NCI-H345 (cell line): ENCODE measurements around the gene ZWILCH.
"Not testable (repeated sequence)": the region's sequence is repeated elsewhere in the genome, so short reads cannot be mapped to it uniquely, and the experiment has no call there.

ENCODE experiments used
- DNase-seq: peaks from one replicate; lab custom pipeline; 2025; lab: John Stamatoyannopoulos, UW

Gene ZWILCH

DNA sequence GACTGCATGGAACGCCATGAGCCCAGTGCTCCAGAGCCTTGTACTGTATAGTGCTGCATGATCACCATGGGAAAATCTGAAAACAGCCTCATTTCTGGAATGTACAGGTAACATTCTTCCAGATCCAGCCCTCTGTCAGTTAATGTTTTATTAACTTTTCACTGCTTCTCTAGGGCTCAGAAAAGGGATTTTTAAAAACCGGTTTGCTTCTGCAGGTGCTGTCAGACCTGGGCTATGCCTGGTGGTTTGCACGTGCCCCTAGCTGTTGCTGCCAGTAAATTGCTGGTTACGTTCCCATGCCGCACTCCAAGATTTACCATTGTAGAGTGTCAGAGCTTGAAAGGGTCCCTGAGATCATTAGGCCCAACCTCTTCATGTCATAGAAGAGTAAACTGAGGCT lies 16.6 kb upstream of the ZWILCH start:
- DNase-seq = no peak

DNA sequence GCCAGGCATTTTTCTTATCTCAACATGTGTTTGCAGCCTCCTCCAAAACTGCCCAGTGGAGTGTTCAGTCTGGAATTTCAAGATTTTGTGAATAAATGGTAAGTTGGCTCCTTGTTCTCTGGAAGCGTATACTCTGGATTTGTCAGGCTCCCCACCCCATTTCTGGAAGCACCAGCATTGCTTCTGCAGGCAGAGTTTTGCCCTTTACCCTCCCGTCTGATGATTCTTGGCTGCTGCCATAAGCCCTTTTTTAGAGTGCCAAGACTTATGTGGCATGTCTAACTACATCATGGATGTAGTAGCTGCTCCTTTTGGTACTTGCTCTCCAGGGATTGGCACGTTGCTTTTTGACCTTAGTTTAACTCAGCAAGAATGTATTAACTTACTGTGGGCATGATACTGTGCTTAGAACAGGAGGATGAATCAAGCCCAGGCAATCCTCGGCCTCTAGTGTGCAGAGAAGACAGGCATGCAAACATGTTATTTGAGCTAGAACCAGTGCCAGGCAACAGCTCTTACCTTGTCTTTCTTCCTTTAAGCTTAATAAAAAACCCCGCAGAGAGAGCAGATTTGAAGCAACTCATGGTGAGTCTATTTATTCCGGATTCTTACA lies 15.8 kb upstream of the ZWILCH start:
- no peak for DNase-seq

DNA sequence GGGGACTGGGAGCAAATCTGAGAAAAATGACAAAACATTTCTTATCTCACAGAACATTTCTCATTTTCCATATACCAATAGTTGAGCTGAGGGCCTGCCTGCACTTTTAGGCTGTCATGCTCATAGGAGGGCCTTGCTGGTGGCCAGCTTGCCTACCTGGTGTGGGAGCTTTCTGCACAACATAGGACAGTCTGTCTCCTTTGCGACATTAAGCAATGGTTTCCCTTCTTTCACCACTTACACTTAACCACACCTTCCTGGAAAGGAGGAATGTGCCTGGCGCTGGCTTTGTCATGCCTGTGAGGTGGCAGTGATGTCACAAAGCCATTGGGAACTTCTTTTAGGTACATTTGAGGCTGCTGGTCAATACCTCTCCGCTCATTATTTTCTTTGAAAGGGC lies 13.3 kb upstream of the ZWILCH start:
- DNase-seq = no peak

DNA sequence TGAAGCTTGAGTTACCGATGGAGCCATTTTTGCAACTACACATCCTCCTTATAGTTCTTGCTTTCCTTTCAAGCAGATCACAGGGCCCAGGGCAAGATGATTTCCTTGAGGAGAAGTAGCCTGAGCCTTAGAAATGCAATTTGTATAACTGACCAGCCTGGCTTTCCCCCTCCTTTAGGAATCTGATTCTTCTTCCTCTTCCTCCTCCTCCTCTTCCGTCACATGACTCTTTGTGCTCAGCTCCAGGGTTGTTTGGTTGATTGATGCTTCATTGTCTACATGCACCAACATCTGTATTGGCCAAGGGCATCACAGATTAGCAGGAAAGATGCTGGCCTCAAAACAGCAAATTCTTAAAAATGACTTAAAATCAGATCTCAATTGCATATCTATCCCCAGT lies 10.9 kb upstream of the ZWILCH start:
- no peak for DNase-seq

DNA sequence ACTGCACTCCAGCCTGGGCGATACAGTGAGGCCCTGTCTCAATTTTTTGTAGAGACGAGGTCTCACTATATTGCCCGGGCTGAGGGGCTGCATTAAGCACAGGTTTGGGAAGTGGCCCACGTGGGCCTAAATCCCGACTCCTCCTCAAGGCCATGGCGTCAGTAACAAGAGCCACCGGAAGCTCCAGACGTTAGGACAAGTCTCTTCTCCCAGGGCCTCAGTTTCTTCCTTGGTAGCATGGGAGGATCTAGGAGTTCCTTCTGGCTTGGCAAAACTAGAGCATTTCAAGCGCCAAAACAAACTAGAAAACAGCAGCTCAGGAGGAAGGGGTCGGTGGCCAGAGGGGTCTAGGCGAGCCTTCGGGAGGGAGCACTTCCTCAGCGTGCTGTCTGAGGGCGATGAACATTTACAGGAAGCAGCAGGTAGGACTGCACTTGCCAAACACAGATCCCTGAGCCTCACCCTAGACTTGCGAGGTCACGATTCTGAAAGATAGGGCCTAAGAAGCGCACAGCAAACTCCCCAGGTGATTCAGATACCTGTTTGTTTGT lies 8.1 kb upstream of the ZWILCH start:
- DNase-seq = no peak

DNA sequence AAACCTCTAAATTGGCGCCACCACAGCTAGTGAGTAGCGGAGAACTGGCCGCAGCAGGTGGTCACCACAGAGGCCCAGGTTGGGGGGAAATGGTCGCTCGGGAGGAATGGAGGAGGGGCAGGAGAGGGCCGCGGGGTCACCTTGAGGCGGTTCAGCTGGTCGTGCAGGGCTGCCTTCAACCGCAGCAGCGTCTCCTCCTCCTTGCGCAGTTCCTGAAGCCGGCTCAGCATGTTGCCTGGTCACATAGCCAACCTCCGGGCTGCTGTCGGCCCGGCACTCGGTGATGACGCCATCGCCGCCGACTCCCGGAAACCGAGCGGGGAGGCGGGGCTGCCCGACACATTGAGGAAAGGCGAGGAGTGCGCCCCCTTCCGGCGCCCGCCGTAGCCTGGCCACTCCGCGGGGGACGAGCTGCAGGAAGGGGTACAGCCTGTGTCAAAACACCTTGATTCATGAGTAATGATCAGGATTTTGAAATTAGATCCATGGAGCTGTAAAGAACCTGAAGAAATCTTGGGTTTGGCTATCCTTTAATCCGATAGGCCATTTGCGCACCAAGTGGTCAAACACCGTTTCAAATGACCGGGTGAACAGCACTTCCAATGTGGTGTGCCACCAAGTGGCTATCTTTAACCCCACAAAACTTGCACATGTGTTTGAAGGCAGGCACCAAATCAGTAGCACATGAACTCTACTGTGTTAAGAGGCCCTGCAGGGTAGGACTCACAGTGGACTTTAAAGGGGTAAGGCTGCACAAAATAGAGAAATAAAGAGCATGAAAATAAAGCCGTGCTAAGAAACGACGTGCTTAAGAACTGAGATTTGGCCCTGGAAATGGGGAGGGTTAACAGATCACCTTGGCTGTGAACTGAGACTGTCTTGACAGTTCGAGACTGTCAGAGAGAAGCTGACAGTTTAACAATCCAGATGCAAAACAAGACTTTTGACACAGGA lies 7.3 kb upstream of the ZWILCH start, which contains the start of gene SNAPC5:
Gene SNAPC5, minus strand, starts transcription at position 261 of the 954 bp plus-strand sequence. Its CDS starts 31 bp downstream, at position 230.
- peak; percentile 90 for DNase-seq

DNA sequence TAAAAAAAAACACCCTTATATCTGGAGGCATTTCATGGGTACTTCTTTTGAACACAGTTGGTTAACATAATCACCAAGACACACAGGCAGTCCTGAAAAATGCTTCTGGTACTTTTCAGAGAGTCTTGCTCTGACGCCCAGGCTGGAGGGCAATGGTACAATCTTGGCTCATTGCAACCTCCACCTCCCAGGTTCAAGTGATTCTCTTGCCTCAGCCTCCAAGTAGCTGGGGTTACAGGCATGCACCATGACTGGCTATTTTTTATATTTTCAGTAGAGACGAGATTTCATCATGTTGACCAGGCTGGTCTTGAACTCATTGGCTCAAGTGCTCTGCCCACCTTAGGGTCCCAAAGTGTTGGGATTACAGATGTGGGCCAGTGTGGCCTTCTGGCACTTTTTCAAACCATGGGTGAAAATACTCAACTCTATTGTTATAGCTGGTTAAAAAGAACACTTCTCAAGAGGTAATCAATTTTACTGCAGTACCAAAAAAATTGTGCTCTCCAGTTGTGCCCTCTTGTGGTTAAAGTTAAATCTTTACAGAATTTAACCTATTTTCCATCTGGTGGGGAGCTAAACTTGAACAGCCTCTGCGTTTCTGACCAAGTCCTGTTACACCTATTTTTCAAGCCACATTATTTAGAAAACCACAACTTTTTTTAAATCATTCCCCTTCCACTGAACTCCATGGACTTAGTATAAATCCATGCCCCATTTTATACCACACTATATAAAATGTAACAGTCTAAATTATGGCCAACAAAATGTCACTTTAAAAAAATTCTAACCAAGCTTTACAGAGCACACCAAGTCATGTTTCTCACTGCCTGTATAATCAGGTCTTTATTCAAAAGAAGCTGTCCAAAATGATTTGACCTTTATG lies 6.4 kb upstream of the ZWILCH start:
- DNase-seq = peak; percentile 6

DNA sequence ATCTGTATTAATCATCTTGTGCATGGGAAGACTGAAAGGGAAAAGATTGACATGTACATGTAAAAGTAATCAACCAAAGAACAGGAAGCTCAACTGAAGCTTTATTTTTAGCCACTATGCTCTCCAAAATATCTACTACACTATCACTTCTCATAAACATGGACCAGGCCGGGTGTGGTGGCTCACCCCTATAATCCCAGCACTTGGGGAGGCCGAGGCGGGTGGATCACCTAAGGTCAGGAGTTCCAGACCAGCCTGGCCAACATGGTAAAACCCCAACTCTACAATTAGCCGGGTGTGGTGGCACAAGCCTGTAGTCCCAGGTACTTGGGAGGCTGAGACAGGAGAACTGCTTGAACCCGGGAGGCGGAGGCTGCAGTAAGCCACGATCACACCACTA lies 4.8 kb upstream of the ZWILCH start:
- DNase-seq = not testable (repeated sequence)

DNA sequence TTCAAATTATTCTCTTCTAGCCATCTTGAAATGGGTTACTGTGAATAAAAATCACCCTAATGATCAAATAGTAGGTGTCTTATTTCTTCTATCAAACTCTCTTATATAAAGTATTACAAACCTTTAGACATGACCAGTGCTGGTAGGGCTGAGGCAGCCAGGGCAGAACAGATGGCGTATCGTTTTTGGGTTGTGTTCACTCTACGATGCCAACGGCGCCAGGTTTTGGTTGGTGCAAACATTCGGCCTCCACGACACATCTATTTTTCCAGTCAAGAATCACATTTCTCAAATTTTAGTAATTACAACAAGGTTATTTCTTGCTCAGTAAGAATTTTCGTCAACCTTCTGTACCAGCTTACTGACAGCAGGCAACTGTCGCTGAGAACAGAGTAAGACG lies 2.6 kb upstream of the ZWILCH start:
- no peak for DNase-seq

DNA sequence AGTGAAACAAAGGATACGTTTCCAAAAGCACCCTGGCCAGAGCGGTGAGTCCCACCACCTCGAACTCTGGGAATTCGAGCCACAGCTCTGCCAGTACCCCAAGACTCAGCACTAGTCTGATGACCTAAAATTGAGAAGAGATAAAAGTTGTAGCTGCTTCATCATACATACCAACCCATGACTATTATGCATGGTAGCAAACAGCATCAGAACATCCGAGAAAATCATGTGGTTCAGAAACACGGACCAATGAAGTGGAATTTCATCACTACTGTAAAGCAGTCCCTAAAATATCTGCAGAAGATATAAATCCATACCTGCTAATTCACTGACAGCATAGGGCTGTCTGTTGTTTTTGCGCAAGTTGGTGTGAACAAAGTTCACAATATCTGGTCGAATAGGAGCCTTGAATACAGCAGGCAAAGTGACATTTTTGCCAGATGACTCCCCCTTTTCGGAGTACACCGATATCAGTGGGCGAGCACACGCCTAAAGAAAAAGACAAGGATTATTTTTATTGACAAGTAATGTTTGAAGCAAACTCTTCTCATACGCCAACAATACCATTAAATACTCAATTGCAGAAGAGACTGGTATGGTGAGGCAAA lies 2.0 kb upstream of the ZWILCH start:
- not testable (repeated sequence) for DNase-seq

DNA sequence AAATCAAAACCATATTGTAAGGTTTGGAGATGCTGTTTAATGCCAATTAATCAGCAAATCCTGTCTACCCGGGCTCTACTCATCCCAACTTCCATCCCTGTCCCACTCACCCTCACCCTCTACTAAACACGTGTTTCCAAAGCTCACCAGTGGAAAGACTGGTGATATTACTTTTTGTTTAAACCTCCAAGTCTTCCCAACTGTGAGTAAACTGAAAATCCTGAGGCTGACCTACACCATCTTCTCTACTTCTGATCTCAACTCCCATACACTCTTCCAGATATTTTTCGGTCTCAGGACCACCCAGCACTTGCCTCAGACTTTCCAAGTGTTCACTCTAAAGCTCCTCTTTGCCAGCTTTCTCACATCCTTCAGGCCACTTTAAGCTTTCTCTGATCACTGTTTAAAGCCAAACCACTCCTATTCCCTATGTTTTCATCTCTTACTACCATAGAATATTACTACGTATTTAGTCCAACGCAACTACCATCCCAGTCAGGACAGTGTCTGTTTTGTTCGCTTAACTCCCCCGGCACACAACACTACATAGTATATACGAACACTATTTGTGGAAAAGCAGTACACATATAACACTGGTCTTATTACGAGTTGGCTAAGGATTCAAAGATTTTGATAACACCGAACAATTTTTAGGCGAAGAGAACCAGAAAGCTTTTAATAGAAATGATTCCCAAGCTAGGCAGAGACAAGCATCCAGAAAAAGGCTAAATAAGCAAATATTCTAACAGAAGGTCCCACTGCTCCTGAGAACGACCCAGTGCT lies 1.2 kb upstream of the ZWILCH start:
- no peak for DNase-seq

DNA sequence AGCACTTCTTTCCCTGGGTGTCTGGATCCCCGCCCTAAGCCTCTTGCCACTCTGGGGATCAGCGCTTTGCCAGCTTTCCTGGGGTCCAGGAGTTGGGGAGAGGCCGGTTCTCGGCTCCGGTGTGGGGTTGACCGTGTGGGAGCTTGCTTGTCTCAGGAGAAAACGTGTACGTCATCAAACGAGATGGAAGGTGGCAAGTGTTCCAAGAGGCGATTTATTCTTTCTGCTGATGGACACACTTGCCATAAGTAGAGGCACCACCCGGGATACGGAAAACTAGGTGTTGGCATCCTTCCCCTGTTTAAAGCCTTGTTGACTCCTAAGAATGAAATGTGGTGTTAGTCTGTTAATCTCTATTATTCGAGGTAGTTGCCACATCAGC lies 295 bp downstream of the ZWILCH start:
- DNase-seq = no peak

DNA sequence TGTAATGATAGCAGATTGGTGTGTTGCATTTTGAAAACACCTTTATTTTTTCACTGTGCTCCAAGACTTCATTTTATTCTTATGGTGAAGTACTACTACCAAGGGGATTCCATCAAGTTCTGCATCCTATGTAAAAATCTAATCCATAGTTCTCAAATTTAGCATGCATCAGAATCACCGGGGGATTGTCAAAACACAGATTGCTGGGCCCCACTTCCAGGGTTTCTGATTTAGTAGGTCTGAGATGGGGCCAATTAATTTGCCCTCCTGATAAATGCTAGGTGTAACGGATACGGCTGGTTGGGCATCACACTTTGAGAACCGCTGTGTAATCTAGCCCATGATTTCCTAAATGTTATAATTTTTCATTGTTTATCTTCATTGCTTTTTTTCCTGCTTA lies 692 bp downstream of the ZWILCH start:
- DNase-seq = no peak

DNA sequence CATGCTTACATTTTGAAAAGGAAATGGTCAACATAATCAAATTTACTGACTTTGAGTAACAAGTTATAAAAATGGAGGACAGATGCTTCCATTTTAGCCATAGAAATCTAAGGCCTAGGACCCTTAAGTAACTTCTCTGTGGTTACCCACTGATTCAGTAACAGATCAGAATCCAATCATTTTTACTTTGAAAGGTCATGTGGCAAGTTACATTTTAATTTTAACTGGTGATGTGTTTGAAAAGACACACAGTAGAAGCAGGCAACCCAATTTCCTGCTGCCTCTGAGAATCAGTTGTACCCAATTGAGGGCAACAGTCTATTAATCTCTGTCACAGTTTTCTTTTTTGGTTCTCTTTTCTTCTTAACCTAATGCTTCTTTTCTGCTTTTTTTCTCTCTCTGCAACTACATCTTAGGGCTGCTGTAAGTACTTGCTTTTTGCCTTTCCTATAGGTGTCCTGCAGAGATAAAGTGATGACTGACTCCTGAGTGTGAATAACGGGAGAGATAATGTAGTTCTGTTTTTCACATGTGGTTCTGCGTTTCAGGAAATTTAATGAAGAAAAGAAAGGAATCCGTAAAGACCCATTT lies 3.3 kb downstream of the ZWILCH start:
- no peak for DNase-seq

DNA sequence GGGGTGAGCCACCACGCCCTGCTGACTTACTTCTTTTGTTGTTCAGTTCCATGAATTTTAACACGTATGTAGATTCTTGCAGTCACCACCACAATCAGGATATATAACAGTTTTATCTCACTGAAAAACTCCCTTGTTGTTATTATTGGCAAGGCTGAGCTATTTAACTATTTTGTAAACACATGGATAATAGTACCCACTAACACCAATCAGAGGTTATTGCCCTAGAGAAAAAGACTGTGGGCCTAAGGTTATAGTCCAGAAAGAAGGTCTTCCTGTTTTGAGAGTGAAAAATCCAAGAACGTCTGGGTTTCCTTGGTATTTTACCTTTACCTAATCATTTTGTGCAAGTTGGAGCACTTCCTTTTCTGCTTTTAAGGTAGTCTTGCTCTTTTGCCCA lies 9.5 kb downstream of the ZWILCH start:
- no peak for DNase-seq

DNA sequence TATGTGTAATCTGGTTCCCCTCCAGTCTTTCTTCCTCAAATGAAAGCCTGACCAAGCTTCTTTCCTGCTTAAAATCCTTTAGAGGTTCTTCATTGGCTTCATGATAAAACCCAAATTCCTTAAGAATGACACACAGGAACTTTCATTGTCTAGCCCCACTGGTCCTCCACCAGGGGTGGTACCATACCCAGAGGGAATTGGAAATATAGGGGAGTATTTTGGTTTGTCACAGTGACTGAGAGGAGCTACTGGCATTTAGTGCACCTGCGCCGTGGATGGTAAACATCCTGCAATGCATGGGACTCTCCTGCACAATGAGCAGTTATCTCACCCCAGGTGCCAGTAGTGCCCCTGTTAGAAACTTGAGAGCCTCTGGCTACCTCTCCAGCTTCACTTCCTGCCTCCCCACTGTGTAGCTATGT lies 10.8 kb downstream of the ZWILCH start:
- no peak for DNase-seq

DNA sequence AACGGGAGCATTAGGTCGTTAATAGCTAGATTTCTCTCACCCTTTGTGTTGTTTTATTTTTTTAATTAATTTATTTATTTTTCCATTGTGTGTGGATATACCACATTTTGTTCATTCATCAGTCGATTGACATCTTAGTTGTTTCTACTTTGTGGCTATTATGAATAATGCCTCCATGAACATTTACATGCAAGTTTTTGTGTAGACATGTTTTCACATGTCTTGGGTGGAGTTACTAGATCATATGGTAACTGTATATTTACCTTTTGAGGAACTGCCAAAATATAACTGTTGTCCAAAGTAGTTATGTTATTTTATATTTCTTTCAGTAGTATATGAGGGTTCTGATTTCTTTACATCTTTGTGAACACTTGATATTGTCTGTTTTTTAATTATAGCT lies 18.8 kb downstream of the ZWILCH start:
- no peak for DNase-seq

DNA sequence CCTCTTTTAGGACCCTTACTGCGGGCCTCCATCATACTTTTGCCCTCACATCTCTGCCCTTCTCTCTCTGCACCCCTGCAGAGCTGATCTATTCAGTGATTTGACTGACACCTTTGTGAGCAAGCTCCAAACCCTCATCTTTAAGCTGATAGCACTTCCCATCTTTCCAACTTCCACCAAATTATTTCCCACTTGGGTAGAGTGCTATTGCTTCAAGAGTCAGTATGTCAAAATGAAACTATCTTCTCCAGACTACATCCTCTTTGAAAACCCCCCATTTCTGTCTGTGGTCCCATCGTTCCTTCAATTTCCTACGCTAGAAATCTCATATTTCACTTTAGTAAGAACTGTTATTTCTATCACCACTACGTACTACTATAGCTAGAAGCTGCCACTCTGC lies 19.7 kb downstream of the ZWILCH start:
- no peak for DNase-seq

DNA sequence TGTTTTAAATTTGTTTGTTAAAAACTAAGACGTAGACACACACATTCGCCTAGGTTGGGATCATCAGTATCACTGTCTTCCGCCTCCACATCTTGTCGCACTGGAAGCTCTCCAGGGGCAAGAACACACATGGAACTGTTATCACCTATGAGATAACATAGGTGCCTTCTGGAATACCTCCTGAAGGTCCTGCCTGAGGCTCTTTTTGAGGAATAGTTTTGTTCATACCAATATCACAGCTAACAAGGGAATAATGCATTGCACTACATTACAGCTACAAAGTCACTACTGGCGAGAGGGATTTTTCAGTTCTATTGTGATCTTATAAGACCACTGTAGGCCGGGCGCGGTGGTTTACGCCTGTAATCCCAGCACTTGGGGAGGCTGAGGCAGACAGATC lies 29.9 kb downstream of the ZWILCH start:
- DNase-seq = no peak

DNA sequence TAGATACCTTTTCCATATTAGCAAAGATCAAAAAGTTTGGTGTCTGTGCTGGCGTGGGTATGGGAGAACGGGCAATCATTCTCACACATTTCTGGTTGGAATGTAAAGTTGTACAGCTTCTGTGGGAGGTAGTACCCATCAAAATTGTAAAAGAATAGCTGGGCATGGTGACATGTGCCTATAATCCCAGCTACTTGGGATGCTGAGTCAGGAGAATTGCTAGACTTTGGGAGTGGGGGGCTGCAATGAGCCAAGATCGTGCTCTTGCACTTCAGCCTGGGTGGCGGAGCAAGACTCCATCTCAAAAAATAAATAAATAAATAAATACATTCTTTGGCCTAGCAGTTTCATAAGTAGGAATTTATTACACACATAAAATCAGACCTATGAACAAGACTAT lies 37.8 kb downstream of the ZWILCH start:
- DNase-seq = no peak

DNA sequence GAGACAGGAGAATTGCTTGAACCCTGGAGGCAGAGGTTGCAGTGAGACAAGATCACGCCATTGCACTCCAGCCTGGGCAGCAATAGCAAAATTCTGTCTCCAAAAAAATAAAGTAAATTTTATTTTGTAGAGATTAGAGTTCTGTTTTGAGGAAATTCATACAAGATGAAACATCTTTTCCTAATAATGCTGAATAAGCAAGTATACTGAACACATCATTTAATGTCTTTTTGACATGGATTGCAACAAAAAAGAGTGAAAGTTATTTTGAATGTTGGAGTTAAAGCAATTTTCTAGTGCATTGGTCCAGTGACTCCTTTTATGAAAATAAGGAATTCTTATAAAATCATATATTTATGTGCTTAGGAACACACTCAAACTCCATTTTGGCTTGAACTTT lies 40.1 kb downstream of the ZWILCH start:
- no peak for DNase-seq
